Natural killer cell treated with Interleukin-12 subunit alpha and Interleukin-12 subunit beta and Interleukin-15 and Interleukin-18, amount 100 ng/mL, for 72 hours (primary cell): ENCODE data around the gene SDR39U1. TPM values are rescaled to one million over a fixed set of nuclear protein-coding genes. Genes with fewer than 3 reads are reported as not detected.
A peak's percentile ranks its signal among the peaks of the same experiment; 100 is the strongest.

Experiments
- ATAC-seq, 2 donors: fragments of 150-1000 bp; cut with Tn5 transposase in 1 of 2; sonication (Bioruptor Pico), chemical (Tn5 transposase) in 1 of 2; 2 replicates each; pipeline ENCODE4 v1.10.0; 2021
- DNase-seq: peaks from one replicate; pipeline ENCODE4 v3.0.0; 2022; ENCODE audit warnings: low spot score
- H3K27ac Mint-ChIP-seq, 2 donors: 1 replicate in 1 of 2; 2 replicates in 1 of 2; pipeline ENCODE4 v1.8.0; 2022; ENCODE audit warnings: mixed read lengths in 2 of 2, mild to moderate bottlenecking in 1 of 2, moderate library complexity in 1 of 2
- H3K27me3 Mint-ChIP-seq, 2 donors: 1 replicate in 1 of 2; 2 replicates in 1 of 2; pipeline ENCODE4 v1.8.0; 2022; ENCODE audit warnings: mixed read lengths in 2 of 2
- H3K36me3 Mint-ChIP-seq: one replicate; pipeline ENCODE4 v1.8.0; 2022; ENCODE audit warnings: mixed read lengths
- H3K4me1 Mint-ChIP-seq, 2 donors: 1 replicate in 1 of 2; 2 replicates in 1 of 2; pipeline ENCODE4 v1.8.0; 2022; ENCODE audit warnings: low read depth in 2 of 2, mixed read lengths in 2 of 2, mild to moderate bottlenecking in 1 of 2
- H3K4me3 Mint-ChIP-seq: one replicate; pipeline ENCODE4 v1.8.0; 2022; ENCODE audit warnings: mixed read lengths
- H3K9me3 Mint-ChIP-seq: 2 replicates; pipeline ENCODE4 v1.8.0; 2022; ENCODE audit warnings: mixed read lengths
- total RNA-seq, 2 donors: library from RNA; stranded (reverse); gene quantifications; one replicate each; pipeline ENCODE4 v1.2.3, GENCODE V29; 2022

Gene SDR39U1
- total RNA-seq, 2 donors from 2014 or later = 33.2 to 50.7 TPM

- peak; percentile 84 to 85 for ATAC-seq
- H3K9me3 Mint-ChIP-seq = no peaks in the 10 kb centered on the region
Observed at GRCh38 chr14:24430143-24430681, 12.4 kb downstream of the SDR39U1 start.

GRCh38 chr14:24429395-24430142 lies 13.0 kb downstream of the SDR39U1 start, which contains the start of the genes CBLN3 and KHNYN:
Gene CBLN3, minus strand, starts transcription at chr14:24429668. Its CDS starts 614 bp downstream, at chr14:24429054.
Gene KHNYN, plus strand, starts transcription at chr14:24429954. Its CDS starts 777 bp downstream, at chr14:24430731.
- peaks cover 8% of the 10 kb centered on the region for H3K36me3 Mint-ChIP-seq
- peaks cover 24 to 38% of the 10 kb centered on the region in 2 donors for H3K4me1 Mint-ChIP-seq
- no peaks in the 10 kb centered on the region for H3K9me3 Mint-ChIP-seq
- no peaks in the 10 kb centered on the region for H3K27me3 Mint-ChIP-seq
- ATAC-seq (peak; percentile 90 to 93), DNase-seq (peak; percentile 92)
- peak within 1 kb of the TSS; percentile 90 to 94 for H3K27ac Mint-ChIP-seq
- peak within 1 kb of the TSS; percentile 88 for H3K4me3 Mint-ChIP-seq

More at GRCh38 chr14:24430143-24430681, 12.4 kb downstream of the SDR39U1 start:
- peak; percentile 81 for DNase-seq
- Mint-ChIP-seq H3K4me3 (peak overlapping the region; percentile 88), H3K36me3 (peaks cover 8% of the 10 kb centered on the region), H3K4me1 (peaks cover 27 to 43% of the 10 kb centered on the region in 2 donors), H3K27me3 (no peaks in the 10 kb centered on the region), H3K27ac (peak overlapping the region; percentile 90 to 92)

GRCh38 chr14:24428628-24429394 lies 13.8 kb downstream of the SDR39U1 start:
- no peak for ATAC-seq
- H3K27me3 Mint-ChIP-seq = no peaks in the 10 kb centered on the region
- DNase-seq = no peak
- H3K4me1 Mint-ChIP-seq = peaks cover 24 to 37% of the 10 kb centered on the region in 2 donors
- H3K36me3 Mint-ChIP-seq = peaks cover 8% of the 10 kb centered on the region
- H3K27ac Mint-ChIP-seq = peak overlapping the region; percentile 90 to 94
- H3K9me3 Mint-ChIP-seq = no peaks in the 10 kb centered on the region
- peak overlapping the region; percentile 84 for H3K4me3 Mint-ChIP-seq

- Mint-ChIP-seq H3K27me3 (no peaks in the 10 kb centered on the region), H3K27ac (peak overlapping the region; percentile 66 to 73), H3K36me3 (no peaks in the 10 kb centered on the region), H3K4me3 (peak overlapping the region; percentile 40), H3K4me1 (peaks cover 24 to 32% of the 10 kb centered on the region in 2 donors), H3K9me3 (no peaks in the 10 kb centered on the region)
- DNase-seq = no peak
- no peak for ATAC-seq
Observed at GRCh38 chr14:24427537-24428508, 14.8 kb downstream of the SDR39U1 start.

- H3K4me1 Mint-ChIP-seq = peaks cover 23 to 30% of the 10 kb centered on the region in 2 donors
- H3K4me3 Mint-ChIP-seq = no peak overlapping the region
- H3K9me3 Mint-ChIP-seq = no peaks in the 10 kb centered on the region
- DNase-seq = no peak
- ATAC-seq = no peak
- no peaks in the 10 kb centered on the region for H3K27me3 Mint-ChIP-seq
- no peaks in the 10 kb centered on the region for H3K36me3 Mint-ChIP-seq
- no peak overlapping the region for H3K27ac Mint-ChIP-seq
Observed at GRCh38 chr14:24426912-24427536, 15.6 kb downstream of the SDR39U1 start.

GRCh38 chr14:24426150-24426911 lies 16.2 kb downstream of the SDR39U1 start:
- H3K9me3 Mint-ChIP-seq = no peaks in the 10 kb centered on the region
- H3K4me3 Mint-ChIP-seq = no peak overlapping the region
- ATAC-seq (no peak), DNase-seq (no peak)
- H3K36me3 Mint-ChIP-seq = no peaks in the 10 kb centered on the region
- H3K27me3 Mint-ChIP-seq = no peaks in the 10 kb centered on the region
- H3K27ac Mint-ChIP-seq = peak overlapping the region in 1 of 2 donors; percentile 24
- peaks cover 16 to 23% of the 10 kb centered on the region in 2 donors for H3K4me1 Mint-ChIP-seq

- H3K9me3 Mint-ChIP-seq = no peaks in the 10 kb centered on the region
- no peaks in the 10 kb centered on the region for H3K27me3 Mint-ChIP-seq
- no peaks in the 10 kb centered on the region for H3K36me3 Mint-ChIP-seq
- DNase-seq (no peak), ATAC-seq (no peak)
- H3K4me1 Mint-ChIP-seq = peaks cover 11 to 18% of the 10 kb centered on the region in 2 donors
- H3K27ac Mint-ChIP-seq = peak overlapping the region in 1 of 2 donors; percentile 24
- H3K4me3 Mint-ChIP-seq = peak overlapping the region; percentile 3
Observed at GRCh38 chr14:24425704-24426103, 16.9 kb downstream of the SDR39U1 start.

GRCh38 chr14:24422694-24423601 lies 19.6 kb downstream of the SDR39U1 start:
- Mint-ChIP-seq H3K9me3 (no peaks in the 10 kb centered on the region), H3K27me3 (peaks cover 0 to 7% of the 10 kb centered on the region in 2 donors), H3K4me3 (no peak overlapping the region), H3K27ac (no peak overlapping the region), H3K36me3 (no peaks in the 10 kb centered on the region), H3K4me1 (peaks cover 7 to 11% of the 10 kb centered on the region in 2 donors)
- ATAC-seq (no peak), DNase-seq (no peak)

- Mint-ChIP-seq H3K4me3 (no peak overlapping the region), H3K36me3 (no peaks in the 10 kb centered on the region), H3K9me3 (no peaks in the 10 kb centered on the region), H3K4me1 (peaks cover 7 to 11% of the 10 kb centered on the region in 2 donors), H3K27ac (no peak overlapping the region), H3K27me3 (peaks cover 0 to 7% of the 10 kb centered on the region in 2 donors)
- ATAC-seq = peak in 1 of 2 donors; percentile 38
- DNase-seq = no peak
Observed at GRCh38 chr14:24422261-24422660, 20.3 kb downstream of the SDR39U1 start.

- Mint-ChIP-seq H3K4me3 (no peak overlapping the region), H3K9me3 (no peaks in the 10 kb centered on the region), H3K27me3 (peaks cover 0 to 12% of the 10 kb centered on the region in 2 donors), H3K27ac (no peak overlapping the region), H3K4me1 (no peaks in the 10 kb centered on the region), H3K36me3 (no peaks in the 10 kb centered on the region)
- ATAC-seq = no peak
- DNase-seq = peak; percentile 56
Observed at GRCh38 chr14:24418492-24418873, 24.1 kb downstream of the SDR39U1 start.

- H3K27ac Mint-ChIP-seq = no peak overlapping the region
- H3K4me3 Mint-ChIP-seq = no peak overlapping the region
- peak; percentile 10 for DNase-seq
- no peaks in the 10 kb centered on the region for H3K36me3 Mint-ChIP-seq
- no peaks in the 10 kb centered on the region for H3K4me1 Mint-ChIP-seq
- peaks cover 0 to 12% of the 10 kb centered on the region in 2 donors for H3K27me3 Mint-ChIP-seq
- H3K9me3 Mint-ChIP-seq = no peaks in the 10 kb centered on the region
- ATAC-seq = no peak
Observed at GRCh38 chr14:24417832-24418491, 24.6 kb downstream of the SDR39U1 start.
